Left ventricle myocardium inferior (tissue), 1 donor: ENCODE measurements around the gene PRKD1. TPM values are rescaled to one million over a fixed set of nuclear protein-coding genes. Genes with fewer than 3 reads are reported as not detected.

ENCODE experiments used
- DNase-seq: peaks from one replicate; pipeline ENCODE4 v3.0.0-alpha.2; 2020
- H3K27ac ChIP-seq: fragments of 200-600 bp; replicated peaks from 2 replicates; pipeline ENCODE4 v1.8.0; 2021
- H3K27me3 ChIP-seq: fragments of 200-600 bp; 2 replicates; pipeline ENCODE4 v1.8.0; 2021; ENCODE audit warnings: low read depth
- H3K36me3 ChIP-seq: fragments of 200-600 bp; 2 replicates; pipeline ENCODE4 v1.8.0; 2021
- H3K4me1 ChIP-seq: fragments of 200-600 bp; 2 replicates; pipeline ENCODE4 v1.8.0; 2021
- H3K4me3 ChIP-seq: fragments of 200-600 bp; 2 replicates; pipeline ENCODE4 v1.8.0; 2021; ENCODE audit warnings: mild to moderate bottlenecking, moderate library complexity
- H3K9me3 ChIP-seq: fragments of 200-600 bp; replicated peaks from 2 replicates; pipeline ENCODE4 v1.8.0; 2021
- intact Hi-C: fragments of 100-400 bp; cut with micrococcal nuclease; formaldehyde crosslinking; loops from one replicate; pipeline ENCODE4 v1.11.0; 2022
- total RNA-seq: library from RNA; stranded (reverse); fragmentation: NEBNext Ultra II Directional; extraction: Animal tissue kit (Norgen Biotek cat#: 25700); gene quantifications from one replicate; pipeline ENCODE4 v1.2.1, GENCODE V29; 2021
- TF ChIP-seq, protein P1 (sequence below): fragments of 200-600 bp; IDR thresholded peaks from 2 replicates; pipeline ENCODE4 v1.8.0; 2021; ENCODE audit warnings: antibody characterized with exemption, mild to moderate bottlenecking, borderline replicate concordance
- donor health status: DM: no; HTN: yes; CAD: no; lungs with severe emphysema.

Gene PRKD1
- total RNA-seq, 1 donor from 2014 or later, result 3.1 TPM

DNA sequence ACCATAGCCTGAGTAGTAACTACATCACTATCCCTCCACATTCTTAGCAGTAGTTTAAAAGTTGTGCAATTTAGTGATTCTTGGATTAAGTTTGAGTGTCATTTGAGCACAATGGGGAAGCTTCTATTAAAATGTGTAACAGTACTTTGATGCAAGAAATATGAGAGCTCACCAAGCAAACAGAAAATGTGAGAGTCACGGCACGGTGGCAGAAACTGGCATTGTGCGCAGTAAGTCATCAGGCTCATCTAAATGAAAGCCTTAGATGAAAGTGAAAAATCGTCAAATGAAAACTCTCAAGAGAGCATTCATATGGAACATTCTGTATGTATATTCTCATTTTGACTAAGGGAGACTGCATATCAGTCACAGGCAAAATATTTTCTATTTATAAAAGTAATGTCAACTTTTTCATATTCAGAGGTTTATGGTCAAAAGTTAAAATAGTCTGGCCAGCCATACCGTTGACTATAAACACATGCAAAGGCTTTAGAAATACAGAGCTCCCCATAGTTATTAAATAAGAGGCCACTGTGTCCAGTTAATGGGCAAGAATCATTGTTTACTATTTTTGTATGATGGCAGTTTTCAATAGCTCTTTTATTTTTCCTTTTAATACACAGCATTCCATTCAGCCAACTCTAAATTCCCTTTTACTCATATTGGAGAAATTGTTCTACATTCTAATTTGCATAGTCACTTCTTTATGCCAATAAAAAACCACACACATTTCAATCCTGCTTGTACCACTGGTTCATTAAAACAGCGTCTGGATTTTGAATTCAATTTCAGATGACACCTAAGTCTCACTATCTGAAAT lies 167.9 kb downstream of the PRKD1 start:
- no peak overlapping the region for H3K4me3 ChIP-seq
- H3K27ac ChIP-seq, result no peak overlapping the region
- peaks cover 6% of the 10 kb centered on the region for H3K4me1 ChIP-seq
- intact Hi-C loops, result no loop called here
- no peaks in the 10 kb centered on the region for H3K27me3 ChIP-seq
- H3K9me3 ChIP-seq, result peaks cover 10% of the 10 kb centered on the region
- TF ChIP-seq, protein P1, sequence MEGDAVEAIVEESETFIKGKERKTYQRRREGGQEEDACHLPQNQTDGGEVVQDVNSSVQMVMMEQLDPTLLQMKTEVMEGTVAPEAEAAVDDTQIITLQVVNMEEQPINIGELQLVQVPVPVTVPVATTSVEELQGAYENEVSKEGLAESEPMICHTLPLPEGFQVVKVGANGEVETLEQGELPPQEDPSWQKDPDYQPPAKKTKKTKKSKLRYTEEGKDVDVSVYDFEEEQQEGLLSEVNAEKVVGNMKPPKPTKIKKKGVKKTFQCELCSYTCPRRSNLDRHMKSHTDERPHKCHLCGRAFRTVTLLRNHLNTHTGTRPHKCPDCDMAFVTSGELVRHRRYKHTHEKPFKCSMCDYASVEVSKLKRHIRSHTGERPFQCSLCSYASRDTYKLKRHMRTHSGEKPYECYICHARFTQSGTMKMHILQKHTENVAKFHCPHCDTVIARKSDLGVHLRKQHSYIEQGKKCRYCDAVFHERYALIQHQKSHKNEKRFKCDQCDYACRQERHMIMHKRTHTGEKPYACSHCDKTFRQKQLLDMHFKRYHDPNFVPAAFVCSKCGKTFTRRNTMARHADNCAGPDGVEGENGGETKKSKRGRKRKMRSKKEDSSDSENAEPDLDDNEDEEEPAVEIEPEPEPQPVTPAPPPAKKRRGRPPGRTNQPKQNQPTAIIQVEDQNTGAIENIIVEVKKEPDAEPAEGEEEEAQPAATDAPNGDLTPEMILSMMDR, result no peak
- no peak for DNase-seq
- no peaks in the 10 kb centered on the region for H3K36me3 ChIP-seq

DNA sequence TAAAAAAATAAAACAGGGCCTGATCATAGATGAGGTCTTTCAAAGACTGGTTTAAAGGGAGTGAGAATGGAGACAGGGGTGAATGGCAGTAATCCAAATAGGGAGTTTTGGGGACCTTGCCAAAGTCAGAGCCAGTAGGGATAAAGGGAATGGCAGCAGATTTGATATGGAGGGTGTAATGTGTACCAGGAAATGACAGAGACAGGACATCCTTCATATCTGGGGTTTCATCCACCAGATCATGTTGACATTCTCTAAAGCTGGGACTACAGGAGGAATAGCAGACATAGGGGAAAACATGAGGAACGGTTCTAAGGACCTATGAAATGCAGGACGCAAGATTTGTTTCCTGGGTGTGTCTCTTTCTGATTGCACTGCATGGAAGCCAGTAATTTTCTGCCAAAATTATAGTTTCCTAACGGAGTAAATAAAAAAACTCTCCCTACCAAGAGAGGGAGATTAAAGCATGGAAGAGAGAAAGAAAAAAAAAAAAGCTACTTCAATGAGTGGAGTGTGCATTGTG lies 169.9 kb downstream of the PRKD1 start:
- no peak overlapping the region for H3K4me3 ChIP-seq
- TF ChIP-seq, protein P1, result no peak
- H3K36me3 ChIP-seq, result no peaks in the 10 kb centered on the region
- intact Hi-C loops, result no loop called here
- peaks cover 6% of the 10 kb centered on the region for H3K4me1 ChIP-seq
- no peaks in the 10 kb centered on the region for H3K9me3 ChIP-seq
- no peak overlapping the region for H3K27ac ChIP-seq
- no peaks in the 10 kb centered on the region for H3K27me3 ChIP-seq
- DNase-seq, result no peak

DNA sequence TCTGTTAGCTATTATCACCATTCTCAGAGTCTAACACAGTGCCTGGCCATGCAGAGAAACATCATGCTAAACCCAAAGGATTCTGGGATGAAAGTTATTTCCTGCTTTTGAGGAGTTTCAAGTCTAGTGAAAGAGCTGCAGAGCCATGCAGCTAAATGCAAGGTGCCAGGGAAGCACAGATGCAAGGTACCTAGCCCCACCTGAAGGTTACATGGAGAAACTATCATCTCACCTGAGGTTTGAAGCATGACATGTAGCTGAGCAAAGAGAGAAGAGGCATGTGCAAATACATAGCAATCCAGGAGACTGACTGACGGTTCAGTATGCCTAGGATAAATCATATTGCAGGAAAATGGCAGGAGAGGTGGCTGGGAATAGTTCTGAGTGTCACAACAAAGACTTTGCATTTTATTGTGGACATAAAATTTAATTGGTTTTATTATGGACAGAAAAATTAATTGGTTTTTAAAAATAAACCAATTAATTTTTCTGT lies 170.4 kb downstream of the PRKD1 start:
- Histone ChIP-seq H3K27ac (no peak overlapping the region), H3K4me3 (no peak overlapping the region), H3K4me1 (peaks cover 6% of the 10 kb centered on the region), H3K36me3 (no peaks in the 10 kb centered on the region), H3K27me3 (no peaks in the 10 kb centered on the region), H3K9me3 (no peaks in the 10 kb centered on the region)
- intact Hi-C loops, result no loop called here
- no peak for DNase-seq
- TF ChIP-seq, protein P1, result no peak

DNA sequence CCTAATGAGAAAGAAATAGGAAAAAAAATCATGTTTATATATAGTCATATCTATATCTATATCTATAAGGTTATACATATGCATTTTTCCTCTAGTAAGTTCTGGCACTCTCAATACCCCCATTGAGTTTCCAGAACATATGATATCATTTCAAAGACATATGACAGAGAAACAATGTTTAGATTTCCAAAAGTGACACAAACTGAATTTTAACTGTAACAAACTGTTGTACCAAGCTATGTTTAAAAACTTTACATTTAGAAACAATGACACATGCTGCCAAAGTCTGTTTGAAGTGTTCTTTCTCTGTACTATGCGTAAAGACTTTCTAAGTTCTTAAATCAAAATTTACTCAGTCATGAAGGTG lies 171.6 kb downstream of the PRKD1 start:
- TF ChIP-seq, protein P1, result no peak
- Histone ChIP-seq H3K4me3 (no peak overlapping the region), H3K36me3 (no peaks in the 10 kb centered on the region), H3K27me3 (no peaks in the 10 kb centered on the region), H3K4me1 (peaks cover 6% of the 10 kb centered on the region), H3K9me3 (no peaks in the 10 kb centered on the region), H3K27ac (no peak overlapping the region)
- intact Hi-C loops, result no loop called here
- DNase-seq, result no peak

DNA sequence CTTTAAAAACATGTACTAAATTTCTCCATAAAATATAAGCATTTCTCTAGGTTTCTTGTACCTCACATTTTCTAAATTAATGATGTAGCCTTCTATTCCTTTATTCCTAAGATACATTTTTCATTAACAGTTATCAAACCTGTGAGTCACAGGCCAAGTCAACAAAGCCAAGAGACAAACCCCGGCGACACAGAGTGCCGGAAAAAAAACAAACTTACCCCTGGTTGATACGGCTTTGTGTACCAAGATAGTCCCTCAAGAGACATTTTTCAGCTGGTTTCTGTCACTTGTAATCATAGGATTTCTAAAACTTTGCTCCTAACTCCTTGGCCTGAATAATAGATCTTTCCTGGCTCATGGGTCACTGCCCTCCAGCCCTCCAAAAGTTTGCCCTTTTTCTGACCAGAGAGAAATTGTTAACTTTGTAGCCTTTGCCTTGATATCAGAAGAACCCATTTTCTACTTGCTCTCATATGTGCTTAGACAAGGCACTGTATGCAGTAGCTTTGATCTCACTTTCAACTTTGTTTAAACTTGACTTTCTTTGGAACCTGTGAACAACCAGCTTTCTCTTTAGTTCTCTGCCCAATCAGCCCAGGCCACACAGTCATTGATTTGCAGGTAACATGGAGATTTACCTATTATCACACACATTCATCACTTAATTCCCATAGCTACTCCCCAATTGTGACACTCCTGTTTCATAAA lies 172.2 kb downstream of the PRKD1 start:
- no peak for DNase-seq
- H3K27ac ChIP-seq, result no peak overlapping the region
- TF ChIP-seq, protein P1, result no peak
- no peak overlapping the region for H3K4me3 ChIP-seq
- no peaks in the 10 kb centered on the region for H3K36me3 ChIP-seq
- peaks cover 6% of the 10 kb centered on the region for H3K4me1 ChIP-seq
- no peaks in the 10 kb centered on the region for H3K27me3 ChIP-seq
- no peaks in the 10 kb centered on the region for H3K9me3 ChIP-seq
- intact Hi-C loops, result no loop called here
